ENCODE measurements around the gene PAFAH1B2.
"Not testable (repeated sequence)": the region's sequence is repeated elsewhere in the genome, so short reads cannot be mapped to it uniquely, and the experiment has no call there.

PAFAH1B2 gene

DNA sequence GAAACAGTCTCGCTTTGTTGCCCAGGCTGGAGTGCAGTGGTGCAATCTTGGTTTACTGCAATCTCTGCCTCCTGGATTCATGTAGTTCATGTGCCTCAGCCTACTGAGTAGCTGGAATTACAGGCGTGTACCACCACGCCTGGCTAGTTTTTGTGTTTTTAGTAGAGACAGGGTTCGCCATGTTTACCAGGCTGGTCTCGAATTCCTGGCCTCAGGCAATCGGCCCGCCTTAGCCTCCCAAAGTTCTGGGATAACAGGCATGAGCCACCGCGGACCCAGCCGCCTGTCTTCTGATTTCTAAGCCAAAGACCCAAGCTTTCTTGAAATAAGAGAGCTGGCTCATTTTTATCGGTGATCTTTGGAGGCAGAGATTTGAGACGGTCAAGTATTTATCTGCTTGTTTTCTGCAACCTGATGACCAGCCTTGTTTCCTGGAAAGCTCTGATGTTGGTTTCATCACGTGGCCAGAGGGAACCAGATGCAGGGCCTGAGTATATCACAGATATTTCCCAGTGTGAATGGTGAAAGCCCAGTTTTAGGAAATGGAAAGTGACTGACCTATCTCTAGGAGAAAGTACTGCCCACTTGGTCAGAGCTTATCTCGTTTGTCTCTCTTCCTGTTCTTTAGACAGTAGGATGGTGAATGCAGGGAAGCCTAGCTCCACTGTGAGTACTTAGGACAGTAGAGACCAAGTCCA lies 28.8 kb downstream of the PAFAH1B2 start:
- DNase-seq = no peak

DNA sequence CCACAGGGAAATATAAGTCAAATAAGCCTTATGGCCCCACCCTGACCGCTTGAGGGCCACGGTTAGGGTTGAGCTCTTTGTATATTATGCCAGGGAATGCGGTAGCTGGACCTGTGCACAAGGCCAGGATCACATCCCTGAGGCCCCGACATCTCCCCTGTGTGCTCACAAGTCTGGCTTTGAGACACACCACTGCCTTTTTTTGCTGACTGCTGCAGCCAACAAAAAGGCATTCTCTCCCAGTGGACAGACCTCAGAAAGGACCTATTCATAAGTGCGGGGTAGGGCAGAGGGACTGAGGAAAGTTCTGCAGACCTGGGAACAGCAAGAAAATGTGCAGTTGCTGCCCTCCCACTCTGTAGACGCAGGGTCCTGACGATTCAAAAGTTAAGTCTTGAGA lies 31.0 kb downstream of the PAFAH1B2 start:
- no peak for DNase-seq

- DNase-seq = no peak
Observed at GRCh38 chr11:117175781-117176180, 31.7 kb downstream of the PAFAH1B2 start.

DNA sequence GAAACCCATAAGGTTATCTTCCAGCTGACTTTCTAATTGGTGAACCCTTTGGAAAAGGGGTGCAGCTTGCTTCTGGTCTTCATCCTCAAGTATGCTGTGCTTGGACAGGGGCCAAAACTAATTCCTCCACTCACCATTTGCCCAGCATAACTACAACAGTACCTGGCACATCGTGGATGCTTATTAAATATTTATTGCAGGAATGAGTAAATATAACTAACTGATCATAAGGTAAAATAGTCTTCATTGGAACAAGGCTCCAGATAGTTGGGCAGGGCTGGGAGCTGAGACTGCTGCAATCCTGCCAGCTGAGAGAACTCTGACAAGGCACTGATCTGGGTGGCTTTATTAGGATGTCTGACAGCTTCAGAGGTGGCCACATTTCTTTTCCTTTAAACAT lies 32.1 kb downstream of the PAFAH1B2 start:
- DNase-seq = no peak

DNA sequence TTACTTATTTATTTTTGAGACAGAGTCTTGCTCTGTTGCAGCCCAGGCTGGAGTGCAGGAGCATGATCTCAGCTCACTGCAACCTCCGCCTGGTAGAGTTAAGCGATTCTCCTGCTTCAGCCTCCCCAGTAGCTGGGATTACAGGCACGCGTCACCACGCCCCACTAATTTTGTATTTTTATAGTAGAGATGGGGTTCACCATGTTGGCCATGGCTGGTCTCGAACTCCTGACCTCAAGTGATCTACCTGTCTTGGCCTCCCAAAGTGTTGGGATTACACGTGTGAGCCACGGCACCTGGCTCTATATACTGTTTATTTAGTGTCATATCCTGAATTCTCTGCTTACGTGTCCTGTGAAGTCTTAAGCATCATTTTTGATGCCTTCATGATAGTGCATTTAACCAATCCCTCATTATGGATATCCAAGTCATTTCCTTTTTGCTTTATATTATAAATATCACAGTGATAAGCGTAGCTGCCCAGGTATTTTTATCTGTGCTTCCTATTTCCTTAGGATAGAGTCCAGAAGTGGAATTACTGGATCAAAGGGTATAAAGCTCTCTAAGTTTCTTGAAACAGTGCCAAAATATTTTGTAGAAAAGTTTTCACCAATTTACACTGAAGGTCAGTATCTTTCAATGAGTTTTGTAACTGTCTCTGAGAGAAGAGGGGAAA lies 33.6 kb downstream of the PAFAH1B2 start:
- DNase-seq = no peak

GRCh38 chr11:117178210-117179034 lies 34.3 kb downstream of the PAFAH1B2 start, which contains the start of gene SIDT2:
Gene SIDT2, plus strand, starts transcription at chr11:117178743. Its CDS starts 521 bp downstream, at chr11:117179264.
- peak; percentile 94 for DNase-seq

DNA sequence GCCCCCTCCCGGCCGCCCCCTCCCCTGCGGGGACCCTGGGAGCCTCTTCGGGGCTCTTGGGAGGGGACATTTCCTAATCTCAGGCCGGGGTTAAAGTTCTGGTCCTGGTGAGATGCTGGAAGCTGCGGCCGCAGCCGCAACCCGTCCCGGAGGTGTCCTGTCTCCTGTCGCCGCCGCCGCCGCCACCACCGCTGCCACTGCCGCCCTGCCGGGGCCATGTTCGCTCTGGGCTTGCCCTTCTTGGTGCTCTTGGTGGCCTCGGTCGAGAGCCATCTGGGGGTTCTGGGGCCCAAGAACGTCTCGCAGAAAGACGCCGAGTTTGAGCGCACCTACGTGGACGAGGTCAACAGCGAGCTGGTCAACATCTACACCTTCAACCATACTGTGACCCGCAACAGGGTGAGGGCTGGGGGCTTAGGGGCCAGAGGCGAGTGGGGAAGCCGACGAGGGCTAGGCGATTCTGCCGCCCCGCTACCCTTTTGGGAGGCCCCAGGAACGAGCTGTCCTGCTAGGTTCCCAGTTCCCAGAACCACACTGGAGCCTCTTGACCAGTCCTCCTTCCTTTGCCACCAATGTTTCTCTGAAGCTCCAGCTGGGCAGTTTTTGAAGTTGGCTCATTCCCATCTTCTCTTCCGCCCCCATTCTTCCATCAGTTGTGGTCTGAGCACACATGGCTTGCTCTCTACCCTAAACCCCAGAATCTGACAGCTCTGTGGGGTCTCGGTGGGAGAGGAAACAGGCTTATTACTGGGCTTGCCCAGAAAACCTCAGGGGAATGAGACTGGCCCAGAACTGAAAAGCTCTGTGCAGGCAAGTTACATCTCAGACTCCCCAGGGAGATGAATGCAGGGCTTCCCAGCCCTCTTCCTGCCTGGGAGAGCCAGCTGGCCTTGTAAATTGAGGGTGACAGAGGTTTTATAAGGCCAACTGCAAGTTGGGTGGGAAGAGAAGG lies 35.2 kb downstream of the PAFAH1B2 start:
- DNase-seq = peak; percentile 71

- DNase-seq = peak; percentile 56
Observed at GRCh38 chr11:117180020-117180419, 35.9 kb downstream of the PAFAH1B2 start.

DNA sequence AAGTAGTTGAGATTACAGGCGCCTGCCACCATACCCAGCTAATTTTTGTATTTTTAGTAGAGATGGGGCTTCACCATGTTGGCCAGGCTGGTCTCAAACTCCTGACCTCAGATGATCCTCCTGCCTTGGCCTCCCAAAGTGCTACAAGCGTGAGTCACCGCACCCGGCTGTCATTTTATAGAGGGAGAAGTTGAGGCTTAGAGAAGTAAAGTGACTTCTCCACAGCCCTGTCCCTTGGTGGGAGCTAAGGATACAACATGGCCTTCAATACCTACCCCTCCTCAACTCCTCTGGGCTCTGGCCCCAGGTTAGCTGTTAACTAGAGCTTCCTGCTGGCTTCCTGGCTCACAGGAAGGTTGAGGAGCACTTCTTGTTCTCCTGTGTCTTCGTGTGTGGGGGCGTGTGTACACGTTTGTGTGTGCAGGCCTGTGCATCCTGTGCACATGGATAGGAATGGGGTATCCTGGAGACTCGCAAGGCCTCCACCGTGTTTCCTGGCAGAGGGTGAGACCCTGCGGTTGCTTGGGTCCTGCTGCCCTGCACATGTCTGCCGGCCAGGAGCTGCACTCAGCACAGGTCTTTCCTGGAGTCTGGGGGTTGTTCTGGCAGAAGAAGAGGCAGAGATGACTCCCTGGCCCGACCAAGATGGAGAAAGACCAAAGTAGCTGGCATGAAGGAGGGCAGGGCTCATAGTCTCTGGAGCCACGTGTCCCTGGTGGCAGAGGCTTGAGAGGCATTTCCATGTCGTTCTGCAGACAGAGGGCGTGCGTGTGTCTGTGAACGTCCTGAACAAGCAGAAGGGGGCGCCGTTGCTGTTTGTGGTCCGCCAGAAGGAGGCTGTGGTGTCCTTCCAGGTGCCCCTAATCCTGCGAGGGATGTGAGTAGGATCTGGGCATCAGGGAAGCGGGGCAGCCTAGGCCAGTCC lies 36.8 kb downstream of the PAFAH1B2 start:
- peak; percentile 74 for DNase-seq

GRCh38 chr11:117181586-117182550 lies 37.8 kb downstream of the PAFAH1B2 start:
- no peak for DNase-seq

DNA sequence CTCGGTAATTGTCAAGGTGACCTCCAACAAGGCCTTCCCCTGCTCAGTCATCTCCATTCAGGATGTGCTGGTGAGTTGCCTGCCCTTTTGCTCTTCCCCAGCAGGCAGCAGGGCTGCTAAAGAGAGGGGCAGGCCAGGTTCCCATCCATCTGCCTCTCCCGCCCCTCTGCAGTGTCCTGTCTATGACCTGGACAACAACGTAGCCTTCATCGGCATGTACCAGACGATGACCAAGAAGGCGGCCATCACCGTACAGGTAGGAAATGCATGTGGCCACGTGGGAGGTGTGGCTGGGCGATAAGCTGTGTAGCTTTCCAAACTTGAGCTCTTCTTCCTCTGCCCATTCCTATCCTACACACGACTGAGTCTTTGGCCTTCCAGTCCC lies 38.5 kb downstream of the PAFAH1B2 start:
- DNase-seq = no peak

DNA sequence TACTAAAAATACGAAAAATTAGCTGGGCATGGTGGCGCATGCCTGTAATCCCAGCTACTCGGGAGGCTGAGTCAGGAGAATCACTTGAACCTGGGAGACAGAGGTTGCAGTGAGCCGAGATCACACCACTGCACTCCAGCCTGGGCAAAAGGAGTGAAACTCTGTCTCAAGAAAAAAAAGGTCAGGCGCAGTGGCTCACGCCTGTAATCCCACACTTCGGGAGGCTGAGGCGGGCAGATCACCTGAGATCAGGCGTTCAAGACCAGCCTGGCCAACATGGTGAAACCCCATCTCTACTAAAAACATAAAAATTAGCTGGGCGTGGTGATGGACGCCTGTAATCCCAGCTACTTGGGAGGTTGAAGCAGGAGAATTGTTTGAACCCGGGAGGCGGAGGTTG lies 39.1 kb downstream of the PAFAH1B2 start:
- not testable (repeated sequence) for DNase-seq

DNA sequence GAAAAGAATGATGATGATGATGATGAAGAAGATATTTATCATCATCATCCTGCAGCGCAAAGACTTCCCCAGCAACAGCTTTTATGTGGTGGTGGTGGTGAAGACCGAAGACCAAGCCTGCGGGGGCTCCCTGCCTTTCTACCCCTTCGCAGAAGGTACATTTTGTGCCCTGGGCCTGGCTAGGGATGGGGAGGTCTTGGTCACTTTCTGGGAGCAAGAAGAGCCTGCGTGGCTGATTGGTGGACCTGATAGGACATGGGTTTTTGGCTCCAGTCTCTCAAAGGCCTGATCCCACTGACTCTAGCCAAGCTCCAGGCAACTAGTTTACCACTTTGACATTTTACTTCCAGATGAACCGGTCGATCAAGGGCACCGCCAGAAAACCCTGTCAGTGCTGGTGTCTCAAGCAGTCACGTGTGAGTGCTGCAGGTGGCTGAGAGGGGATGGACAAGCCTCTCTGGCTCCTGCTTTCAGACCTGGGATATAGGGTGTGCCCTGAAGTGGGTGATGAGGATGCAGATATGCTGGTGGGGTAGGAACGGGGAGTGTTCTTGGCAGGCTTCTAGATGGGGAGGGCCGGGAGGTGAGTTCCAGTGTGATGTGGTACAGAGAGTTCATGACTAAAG lies 39.8 kb downstream of the PAFAH1B2 start:
- no peak for DNase-seq

DNA sequence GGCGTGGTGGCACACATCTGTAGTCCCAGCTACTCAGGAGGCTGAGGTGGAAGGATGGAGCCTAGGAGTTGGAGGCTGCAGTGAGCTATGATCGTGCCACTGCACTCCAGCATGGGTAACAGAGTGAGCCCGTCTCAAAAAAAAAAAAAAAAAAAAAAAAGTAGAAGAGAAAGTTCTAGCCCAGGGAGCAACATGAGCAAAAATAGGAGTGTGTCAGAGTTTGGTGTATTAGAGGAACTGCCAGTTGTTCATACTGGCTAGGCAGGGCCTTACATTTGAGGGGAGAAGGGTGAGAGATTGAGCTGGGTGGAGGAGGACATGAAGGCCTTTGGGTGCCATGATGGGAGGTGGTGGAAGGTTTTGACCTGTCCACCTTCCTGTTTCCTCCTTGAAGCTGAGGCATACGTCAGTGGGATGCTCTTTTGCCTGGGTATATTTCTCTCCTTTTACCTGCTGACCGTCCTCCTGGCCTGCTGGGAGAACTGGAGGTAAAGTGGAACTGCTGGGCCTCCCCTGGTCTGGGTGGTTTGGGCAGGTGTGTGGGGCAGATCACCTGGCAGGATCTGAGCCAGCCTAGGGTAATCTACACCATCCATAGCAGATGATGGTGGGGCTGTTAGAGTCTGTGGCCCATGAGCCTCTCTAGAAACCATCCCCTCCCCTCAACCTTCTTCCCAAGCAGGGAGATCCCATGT lies 41.8 kb downstream of the PAFAH1B2 start:
- DNase-seq = no peak

- no peak for DNase-seq
Observed at GRCh38 chr11:117186431-117186761, 42.3 kb downstream of the PAFAH1B2 start.

DNA sequence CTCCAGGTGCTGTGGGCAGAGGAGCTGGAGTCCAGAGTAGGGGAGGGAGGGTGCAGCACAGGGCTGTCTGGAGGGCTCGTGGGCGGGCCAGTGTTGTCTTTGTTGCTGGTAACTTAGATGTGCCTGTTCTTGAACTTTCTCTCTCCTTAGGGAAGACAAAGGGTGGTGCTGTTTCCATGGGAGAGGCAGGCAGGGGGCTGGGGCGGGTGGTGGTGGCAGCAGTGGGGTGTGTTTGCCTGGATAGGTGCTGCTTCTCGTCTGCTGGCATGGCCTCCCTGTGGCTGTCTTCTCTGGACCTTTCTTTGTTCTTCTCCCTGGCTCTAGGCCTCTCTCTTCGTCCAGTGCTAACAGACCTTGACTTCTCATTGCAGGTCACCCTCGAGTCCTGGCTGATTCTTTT lies 42.9 kb downstream of the PAFAH1B2 start:
- no peak for DNase-seq

GRCh38 chr11:117187428-117187798 lies 43.3 kb downstream of the PAFAH1B2 start:
- no peak for DNase-seq

DNA sequence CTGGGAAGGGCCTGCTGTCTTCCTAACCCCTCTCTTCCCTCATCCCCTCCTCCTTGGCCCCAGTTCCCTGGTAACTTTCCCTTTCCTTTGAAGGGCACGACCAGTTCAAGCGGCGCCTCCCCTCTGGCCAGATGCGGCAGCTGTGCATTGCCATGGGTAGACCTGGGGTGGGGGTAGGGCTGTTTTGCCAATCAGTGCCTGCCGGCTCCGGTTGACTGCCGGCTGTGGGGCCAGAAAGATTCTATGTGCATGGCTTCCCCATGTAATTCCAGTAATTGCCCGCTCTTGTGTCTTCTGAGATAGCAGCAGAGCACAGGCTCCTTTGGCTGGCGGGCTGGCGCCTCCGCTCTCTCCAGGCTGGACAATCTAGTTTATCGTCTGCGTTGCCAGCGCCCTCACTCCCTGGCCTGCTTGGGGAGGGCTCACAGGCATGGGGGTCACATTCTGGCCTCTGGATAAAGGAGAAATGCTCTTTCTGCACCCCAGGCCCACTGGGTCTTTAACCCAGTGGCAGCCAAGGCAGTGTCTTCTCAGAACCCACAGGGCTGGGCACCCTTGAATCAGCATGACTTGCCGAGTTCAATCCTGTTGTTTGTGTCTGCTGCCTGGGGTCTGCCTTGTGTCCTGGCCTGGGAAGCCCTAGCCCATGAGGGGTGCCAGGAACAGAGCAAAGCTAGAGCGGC lies 43.9 kb downstream of the PAFAH1B2 start:
- DNase-seq = no peak

Measured in fibroblast of skin of back (primary cell).